T-helper 2 cell treated with Interferon-gamma antibody and Interleukin-4, amounts not matched to agents 5 μg/mL and 100 μg/mL, for 36 hours (primary cell): ENCODE measurements around the gene CYSLTR2.
"Not testable (repeated sequence)": the region's sequence is repeated elsewhere in the genome, so short reads cannot be mapped to it uniquely, and the experiment has no call there.

Experiments used
- DNase-seq: peaks from one replicate; pipeline ENCODE4 v3.0.0; 2021; ENCODE audit warnings: low spot score
- H3K27ac Mint-ChIP-seq: one replicate; pipeline ENCODE4 v1.8.0; 2021; ENCODE audit warnings: mild to moderate bottlenecking, mixed read lengths
- H3K27me3 Mint-ChIP-seq: one replicate; pipeline ENCODE4 v1.8.0; 2021; ENCODE audit warnings: low read depth, mixed read lengths
- H3K36me3 Mint-ChIP-seq: one replicate; pipeline ENCODE4 v1.8.0; 2021; ENCODE audit warnings: low read depth, mixed read lengths
- H3K4me1 Mint-ChIP-seq: one replicate; pipeline ENCODE4 v1.8.0; 2021; ENCODE audit warnings: low read depth, mixed read lengths
- H3K4me3 Mint-ChIP-seq: one replicate; pipeline ENCODE4 v1.8.0; 2022; ENCODE audit warnings: mild to moderate bottlenecking, moderate library complexity, mixed read lengths
- H3K9me3 Mint-ChIP-seq: one replicate; pipeline ENCODE4 v1.8.0; 2021; ENCODE audit warnings: mixed read lengths

Gene CYSLTR2

DNA sequence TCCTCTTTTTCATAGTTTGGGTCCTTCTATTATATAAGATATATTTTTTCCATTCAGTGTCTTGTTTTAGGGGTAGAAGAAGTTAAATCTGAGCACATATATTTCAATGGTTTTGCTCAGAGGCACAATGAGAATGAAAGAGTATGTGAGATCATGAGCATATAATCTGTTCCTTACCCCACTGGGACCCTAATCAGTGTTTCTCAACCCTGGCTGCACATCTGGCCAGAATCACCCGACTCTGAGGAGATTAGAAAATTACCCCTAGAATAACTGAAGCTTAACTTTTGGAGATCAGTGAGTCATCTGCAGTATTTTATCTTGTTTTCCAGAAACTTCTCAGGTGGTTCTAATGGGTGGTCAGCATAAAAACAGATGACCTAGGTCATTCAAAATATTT, 782 bp downstream of the CYSLTR2 start:
- no peaks in the 10 kb centered on the region for H3K27me3 Mint-ChIP-seq
- H3K36me3 Mint-ChIP-seq: no peaks in the 10 kb centered on the region
- H3K4me1 Mint-ChIP-seq: peaks cover 44% of the 10 kb centered on the region
- no peak for DNase-seq
- H3K27ac Mint-ChIP-seq: no peak overlapping the region
- H3K4me3 Mint-ChIP-seq: peak overlapping the region; percentile 82
- H3K9me3 Mint-ChIP-seq: no peaks in the 10 kb centered on the region

DNA sequence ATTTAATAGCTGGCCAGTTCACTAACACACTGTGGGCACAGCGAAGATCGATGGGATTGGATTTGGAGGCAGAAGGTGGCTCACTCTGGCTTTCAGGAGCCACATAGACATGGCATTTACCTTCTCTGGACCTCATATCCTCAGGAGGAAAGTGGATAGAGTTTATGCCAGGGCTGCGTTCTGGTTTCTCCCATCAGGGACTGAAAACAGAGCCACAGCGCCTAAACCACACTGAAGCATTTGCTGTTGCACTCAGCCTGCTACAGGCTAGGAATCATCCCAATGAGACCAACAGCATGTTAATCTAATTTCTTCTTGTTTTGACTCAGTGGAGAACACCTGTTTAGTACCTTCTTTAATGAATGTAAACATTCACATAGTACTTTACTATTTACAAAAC, 1.6 kb downstream of the CYSLTR2 start:
- DNase-seq: peak; percentile 5
- no peaks in the 10 kb centered on the region for H3K9me3 Mint-ChIP-seq
- H3K27me3 Mint-ChIP-seq: no peaks in the 10 kb centered on the region
- H3K36me3 Mint-ChIP-seq: no peaks in the 10 kb centered on the region
- no peak overlapping the region for H3K27ac Mint-ChIP-seq
- H3K4me3 Mint-ChIP-seq: peak overlapping the region; percentile 82
- peaks cover 49% of the 10 kb centered on the region for H3K4me1 Mint-ChIP-seq

GRCh38 chr13:48656608-48657007, 2.9 kb downstream of the CYSLTR2 start:
- no peak for DNase-seq
- H3K4me1 Mint-ChIP-seq: peaks cover 49% of the 10 kb centered on the region
- no peaks in the 10 kb centered on the region for H3K36me3 Mint-ChIP-seq
- H3K4me3 Mint-ChIP-seq: no peak overlapping the region
- no peaks in the 10 kb centered on the region for H3K9me3 Mint-ChIP-seq
- H3K27ac Mint-ChIP-seq: no peak overlapping the region
- no peaks in the 10 kb centered on the region for H3K27me3 Mint-ChIP-seq

GRCh38 chr13:48660361-48661076, 6.8 kb downstream of the CYSLTR2 start:
- DNase-seq: no peak

DNA sequence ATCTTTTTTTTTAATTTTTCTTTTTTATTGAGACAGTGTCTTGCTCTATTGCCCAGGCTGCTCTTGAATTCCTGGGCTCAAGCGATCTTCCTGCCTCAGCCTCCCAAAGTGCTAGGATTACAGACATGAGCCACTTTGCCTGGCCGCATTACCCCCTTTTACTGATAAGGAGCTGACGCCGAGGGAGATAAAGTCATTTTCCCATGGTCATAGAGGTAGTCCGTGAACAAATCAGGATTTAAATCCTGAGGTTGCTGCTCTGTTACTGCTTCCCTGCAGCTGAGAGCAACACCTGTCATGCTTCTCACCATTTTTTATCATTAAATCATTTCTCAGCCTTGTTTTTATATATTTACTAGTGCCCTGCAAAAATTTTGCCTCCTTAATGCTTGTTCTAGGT, 7.4 kb downstream of the CYSLTR2 start:
- Mint-ChIP-seq H3K27ac (no peak overlapping the region), H3K27me3 (no peaks in the 10 kb centered on the region), H3K4me1 (peaks cover 20% of the 10 kb centered on the region), H3K36me3 (peaks cover 6% of the 10 kb centered on the region), H3K9me3 (peaks cover 37% of the 10 kb centered on the region), H3K4me3 (no peak overlapping the region)
- DNase-seq: no peak

More at GRCh38 chr13:48660361-48661076, 6.8 kb downstream of the CYSLTR2 start:
- Mint-ChIP-seq H3K9me3 (peaks cover 32% of the 10 kb centered on the region), H3K27me3 (no peaks in the 10 kb centered on the region), H3K4me3 (no peak overlapping the region), H3K4me1 (peaks cover 21% of the 10 kb centered on the region), H3K27ac (no peak overlapping the region), H3K36me3 (peaks cover 6% of the 10 kb centered on the region)

DNA sequence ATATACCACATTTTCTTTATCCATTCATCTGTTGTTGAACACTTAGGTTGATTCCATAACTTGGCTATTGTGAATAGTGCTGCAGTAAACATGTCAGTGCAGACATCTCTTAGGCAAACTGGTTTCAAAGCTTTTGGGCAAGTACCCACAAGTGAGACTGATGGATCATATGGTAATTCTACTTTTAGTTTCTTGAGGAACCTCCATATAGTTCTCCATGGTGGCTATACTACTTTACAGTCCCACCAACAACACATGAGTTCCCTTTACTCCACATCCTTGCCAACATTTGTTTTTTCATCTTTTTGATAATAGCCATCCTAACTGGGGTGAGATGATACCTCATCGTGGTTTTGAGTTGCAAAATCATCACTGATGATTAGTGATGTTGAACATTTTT, 8.5 kb downstream of the CYSLTR2 start:
- H3K27ac Mint-ChIP-seq: no peak overlapping the region
- peaks cover 13% of the 10 kb centered on the region for H3K4me1 Mint-ChIP-seq
- no peak overlapping the region for H3K4me3 Mint-ChIP-seq
- H3K27me3 Mint-ChIP-seq: no peaks in the 10 kb centered on the region
- peaks cover 49% of the 10 kb centered on the region for H3K9me3 Mint-ChIP-seq
- peaks cover 8% of the 10 kb centered on the region for H3K36me3 Mint-ChIP-seq
- DNase-seq: no peak

GRCh38 chr13:48667136-48667535, 13.4 kb downstream of the CYSLTR2 start:
- peaks cover 13% of the 10 kb centered on the region for H3K36me3 Mint-ChIP-seq
- no peak for DNase-seq
- H3K27ac Mint-ChIP-seq: no peak overlapping the region
- peaks cover 83% of the 10 kb centered on the region for H3K9me3 Mint-ChIP-seq
- H3K27me3 Mint-ChIP-seq: no peaks in the 10 kb centered on the region
- H3K4me1 Mint-ChIP-seq: peaks cover 2% of the 10 kb centered on the region
- no peak overlapping the region for H3K4me3 Mint-ChIP-seq

GRCh38 chr13:48671421-48671820, 17.7 kb downstream of the CYSLTR2 start:
- H3K36me3 Mint-ChIP-seq, H3K27me3 Mint-ChIP-seq, DNase-seq, H3K4me3 Mint-ChIP-seq, H3K27ac Mint-ChIP-seq, H3K4me1 Mint-ChIP-seq: not testable (repeated sequence)
- H3K9me3 Mint-ChIP-seq: peaks cover 60% of the 10 kb centered on the region

DNA sequence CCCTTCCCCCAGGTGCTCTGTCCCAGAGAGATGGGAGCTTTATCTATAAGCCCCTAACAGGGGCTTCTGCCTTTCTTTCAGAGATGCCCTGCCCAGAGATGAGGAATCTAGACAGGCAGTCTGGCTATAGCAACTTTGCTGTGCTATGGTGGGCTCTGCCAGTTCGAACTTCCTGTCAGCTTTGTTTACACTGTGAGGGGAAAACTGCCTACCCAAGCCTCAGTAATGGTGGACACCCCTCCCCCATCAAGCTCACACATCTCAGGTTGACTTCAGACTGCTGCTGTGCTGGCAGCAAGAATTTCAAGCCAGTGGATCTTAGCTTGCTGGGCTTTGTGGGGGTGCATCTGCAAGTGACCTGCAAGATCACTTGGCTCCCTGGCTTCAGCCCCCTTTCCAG, 21.5 kb downstream of the CYSLTR2 start:
- H3K27ac Mint-ChIP-seq: no peak overlapping the region
- H3K36me3 Mint-ChIP-seq: peaks cover 3% of the 10 kb centered on the region
- H3K9me3 Mint-ChIP-seq: peaks cover 32% of the 10 kb centered on the region
- no peak overlapping the region for H3K4me3 Mint-ChIP-seq
- H3K4me1 Mint-ChIP-seq: peaks cover 9% of the 10 kb centered on the region
- H3K27me3 Mint-ChIP-seq: no peaks in the 10 kb centered on the region
- no peak for DNase-seq

DNA sequence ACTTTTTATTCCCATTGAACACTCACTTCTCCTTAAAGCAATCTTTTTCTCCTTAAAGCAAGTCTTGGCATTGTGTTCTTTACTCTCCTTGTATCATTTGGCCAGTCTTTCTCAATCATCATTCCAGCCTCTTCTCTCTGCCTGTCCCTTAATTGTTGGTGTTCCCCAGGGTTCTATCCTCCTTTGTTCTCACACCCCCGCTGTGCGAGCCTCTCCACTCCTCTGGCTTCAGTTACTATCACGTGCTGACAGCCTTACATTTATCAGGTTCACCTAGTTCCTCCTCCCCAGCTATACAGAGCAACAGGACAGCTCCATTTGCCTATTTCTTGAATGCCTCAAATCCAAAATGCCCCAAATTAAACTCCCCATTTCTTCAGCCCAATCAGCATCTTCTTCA, 24.6 kb downstream of the CYSLTR2 start:
- Mint-ChIP-seq H3K4me3 (no peak overlapping the region), H3K27ac (no peak overlapping the region), H3K36me3 (no peaks in the 10 kb centered on the region), H3K9me3 (peaks cover 9% of the 10 kb centered on the region), H3K4me1 (peaks cover 9% of the 10 kb centered on the region), H3K27me3 (no peaks in the 10 kb centered on the region)
- DNase-seq: no peak

DNA sequence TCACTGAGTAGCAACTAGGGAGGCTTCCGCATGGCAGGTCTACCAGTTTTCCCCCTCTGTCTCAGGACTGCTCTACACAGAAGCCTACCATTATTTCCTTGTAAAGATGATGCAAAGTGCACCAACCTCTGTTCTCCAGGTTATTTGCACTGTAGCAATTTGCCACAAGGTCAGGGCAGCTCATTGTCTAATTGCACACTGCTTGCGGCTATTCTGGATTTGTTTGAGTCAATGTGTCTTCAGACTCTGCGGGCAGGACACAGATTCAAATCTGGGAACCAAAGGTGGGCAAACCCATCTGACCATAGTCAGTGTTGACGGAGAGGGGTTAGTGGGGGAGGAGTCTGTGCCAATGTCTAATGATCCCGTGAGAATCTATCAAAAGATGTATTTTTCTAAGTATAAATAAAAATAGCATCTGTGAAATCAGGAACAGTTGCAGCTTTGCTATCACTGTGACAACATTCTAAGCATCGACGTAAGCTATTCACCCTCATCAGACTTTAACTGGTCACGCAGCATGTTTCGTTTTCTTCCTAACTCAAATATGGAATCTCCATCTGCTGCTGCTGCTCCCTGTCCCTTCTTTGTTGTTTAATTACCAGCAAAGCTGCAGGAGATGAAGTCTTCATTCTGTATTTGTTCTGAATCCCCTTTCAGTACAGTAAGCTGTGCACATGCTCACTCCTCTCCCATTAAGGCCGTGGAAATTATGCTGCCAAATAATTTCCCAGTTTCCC, 26.4 kb downstream of the CYSLTR2 start:
- Mint-ChIP-seq H3K4me3 (no peak overlapping the region), H3K27ac (no peak overlapping the region), H3K27me3 (no peaks in the 10 kb centered on the region), H3K4me1 (peaks cover 9% of the 10 kb centered on the region), H3K9me3 (no peaks in the 10 kb centered on the region), H3K36me3 (no peaks in the 10 kb centered on the region)
- DNase-seq: no peak

DNA sequence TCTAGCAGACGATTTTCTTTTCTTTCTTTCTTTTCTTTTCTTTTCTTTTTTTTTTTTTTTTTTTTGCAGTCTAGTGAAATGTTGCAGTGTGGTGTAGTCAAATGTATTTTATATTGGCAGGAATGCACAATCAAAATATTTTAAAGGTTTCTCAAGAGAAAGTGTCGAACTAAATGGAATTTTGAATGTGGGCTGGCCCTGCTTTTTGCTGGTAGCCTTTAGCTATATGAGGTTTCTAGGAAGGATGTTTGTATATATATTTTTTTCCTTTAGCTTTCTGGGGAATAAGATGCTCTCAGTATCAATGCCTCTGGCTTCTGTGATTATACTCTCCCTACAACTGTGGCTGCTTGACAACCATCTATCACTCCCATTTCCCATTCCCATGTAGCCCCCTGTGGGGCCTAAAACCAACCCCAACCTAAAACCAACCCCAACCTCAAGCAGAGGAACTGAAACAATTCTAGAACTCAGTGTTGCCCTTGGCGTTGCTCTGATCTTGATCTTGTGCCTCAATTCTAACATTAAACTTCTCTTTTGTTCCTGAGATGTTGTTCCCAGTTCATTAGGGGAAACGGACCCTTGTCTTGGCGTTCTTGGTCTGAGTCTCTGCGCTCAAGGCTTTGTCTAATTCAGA, 27.1 kb downstream of the CYSLTR2 start:
- no peak overlapping the region for H3K4me3 Mint-ChIP-seq
- H3K27ac Mint-ChIP-seq: no peak overlapping the region
- no peaks in the 10 kb centered on the region for H3K27me3 Mint-ChIP-seq
- H3K4me1 Mint-ChIP-seq: peaks cover 9% of the 10 kb centered on the region
- H3K9me3 Mint-ChIP-seq: no peaks in the 10 kb centered on the region
- DNase-seq: no peak
- no peaks in the 10 kb centered on the region for H3K36me3 Mint-ChIP-seq

DNA sequence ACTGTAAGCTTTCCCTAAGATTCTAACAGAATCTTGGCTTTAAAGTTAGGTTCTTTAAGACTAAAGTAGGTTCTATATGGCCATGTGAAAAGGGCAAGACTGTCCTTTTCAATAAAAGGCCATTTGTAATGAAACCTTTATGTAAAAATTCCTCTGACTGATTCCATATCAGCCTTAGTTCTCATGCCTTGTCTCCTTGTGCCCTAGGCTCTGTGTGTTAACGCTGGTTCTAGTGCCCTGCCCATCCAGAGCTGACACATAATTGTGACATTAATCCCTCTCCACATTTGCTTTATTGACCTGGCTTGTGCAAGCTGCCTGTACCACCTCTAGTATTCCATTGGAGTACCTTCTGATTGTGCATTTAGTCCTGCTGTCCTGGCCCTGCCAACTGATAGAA, 28.2 kb downstream of the CYSLTR2 start:
- H3K4me1 Mint-ChIP-seq: peaks cover 7% of the 10 kb centered on the region
- no peaks in the 10 kb centered on the region for H3K36me3 Mint-ChIP-seq
- no peaks in the 10 kb centered on the region for H3K9me3 Mint-ChIP-seq
- no peak for DNase-seq
- H3K27me3 Mint-ChIP-seq: no peaks in the 10 kb centered on the region
- H3K27ac Mint-ChIP-seq: no peak overlapping the region
- H3K4me3 Mint-ChIP-seq: no peak overlapping the region

- Mint-ChIP-seq H3K27me3 (no peaks in the 10 kb centered on the region), H3K4me3 (no peak overlapping the region), H3K4me1 (peaks cover 2% of the 10 kb centered on the region), H3K9me3 (no peaks in the 10 kb centered on the region), H3K27ac (no peak overlapping the region), H3K36me3 (no peaks in the 10 kb centered on the region)
- DNase-seq: no peak
These were observed 28.7 kb downstream of the CYSLTR2 start for GRCh38 chr13:48682436-48682835.
